Peyer's patch (tissue), 4 donors: ENCODE results near the gene PKD1. TPM values are rescaled to one million over a fixed set of nuclear protein-coding genes. Genes with fewer than 3 reads are reported as not detected.

Experiments used
- DNase-seq, 3 donors: peaks; one replicate each; pipeline ENCODE4 v3.0.0-alpha.2; 2017 to 2019
- H3K27ac ChIP-seq, 4 donors: fragments of 200-600 bp; sonication (generic); one replicate each; pipeline ENCODE4 v1.5.1; 2016 to 2019
- H3K27me3 ChIP-seq, 2 donors: fragments of 200-600 bp; sonication (generic); one replicate each; pipeline ENCODE4 v1.5.1; 2019
- H3K36me3 ChIP-seq, 3 donors: fragments of 200-600 bp; sonication (generic); one replicate each; pipeline ENCODE4 v1.5.1; 2016 to 2019
- H3K4me1 ChIP-seq, 4 donors: fragments of 200-600 bp; sonication (generic); one replicate each; pipeline ENCODE4 v1.5.1; 2016 to 2019
- H3K4me3 ChIP-seq, 4 donors: fragments of 200-600 bp; sonication (generic); 1 replicate in 3 of 4; 2 replicates in 1 of 4; pipeline ENCODE4 v1.5.1; 2016 to 2019; ENCODE audit warnings: mild to moderate bottlenecking in 1 of 4
- H3K9me3 ChIP-seq, 4 donors: fragments of 200-600 bp; sonication (generic); one replicate each; pipeline ENCODE4 v1.5.1; 2016 to 2019; ENCODE audit warnings: mild to moderate bottlenecking in 1 of 4
- CTCF ChIP-seq, 6 experiments: fragments of 450-650 bp in 4 of 6; fragments of 200-600 bp in 2 of 6; sonication (generic) in 1 of 6; IDR thresholded peaks; one replicate each; pipeline ENCODE4 v1.5.1; 2017 to 2019; ENCODE audit warnings: antibody characterized with exemption in 6 of 6, mild to moderate bottlenecking in 3 of 6, moderate library complexity in 1 of 6
- POLR2A ChIP-seq, 2 donors: fragments of 450-650 bp; IDR thresholded peaks; one replicate each; pipeline ENCODE4 v1.5.1; 2017; ENCODE audit warnings: antibody characterized with exemption in 2 of 2, mild to moderate bottlenecking in 2 of 2, moderate library complexity in 2 of 2
- total RNA-seq, 4 donors: library from RNA; depleted of rRNA; stranded (reverse); fragments of >200 nt; gene quantifications; one replicate each; pipeline ENCODE4 v1.1.0, GENCODE V29; 2016

Gene PKD1
- total RNA-seq, 4 donors from 2014 or later, result 64.6 to 305 (median 188) TPM

GRCh38 chr16:2156849-2157224, 21.1 kb upstream of the PKD1 start:
- H3K4me1 ChIP-seq, result peaks cover 11 to 82% (median 39%) of the 10 kb centered on the region in 4 donors
- H3K27me3 ChIP-seq, result no peaks in the 10 kb centered on the region
- peak overlapping the region; percentile 57 to 93 (median 76) for H3K4me3 ChIP-seq
- peak overlapping the region; percentile 1 to 92 (median 80) for H3K27ac ChIP-seq
- no peak for DNase-seq
- no peaks in the 10 kb centered on the region for H3K9me3 ChIP-seq
- no peak for TF ChIP-seq CTCF (IDR thresholded peaks at IDR 0.05)
- no peak for TF ChIP-seq POLR2A (IDR thresholded peaks at IDR 0.05)
- peaks cover 0 to under 1% (median 0%) of the 10 kb centered on the region in 3 donors for H3K36me3 ChIP-seq

GRCh38 chr16:2155977-2156848, 20.5 kb upstream of the PKD1 start:
- no peaks in the 10 kb centered on the region for H3K27me3 ChIP-seq
- peaks cover 11 to 82% (median 40%) of the 10 kb centered on the region in 4 donors for H3K4me1 ChIP-seq
- peak overlapping the region; percentile 57 to 93 (median 76) for H3K4me3 ChIP-seq
- H3K9me3 ChIP-seq, result no peaks in the 10 kb centered on the region
- TF ChIP-seq CTCF (IDR thresholded peaks at IDR 0.05) (no peak), POLR2A (IDR thresholded peaks at IDR 0.05) (no peak)
- peaks cover 0 to 6% (median 0%) of the 10 kb centered on the region in 3 donors for H3K36me3 ChIP-seq
- peak in 1 of 3 donors; percentile 20 for DNase-seq
- peak overlapping the region; percentile 78 to 92 (median 86) for H3K27ac ChIP-seq

GRCh38 chr16:2155091-2155950, 19.6 kb upstream of the PKD1 start, which contains the start of gene TRAF7:
Gene TRAF7 (plus strand): TSS chr16:2155782. CDS start chr16:2163921, 8,139 bp downstream.
- DNase-seq, result peak; percentile 97 to 99 (median 99)
- H3K36me3 ChIP-seq, result peaks cover 0 to 6% (median 0%) of the 10 kb centered on the region in 3 donors
- peak; percentile 99 for TF ChIP-seq POLR2A (IDR thresholded peaks at IDR 0.05)
- TF ChIP-seq CTCF (IDR thresholded peaks at IDR 0.05), result peak in 2 of 6 experiments; percentile 10 to 22
- H3K27me3 ChIP-seq, result no peaks in the 10 kb centered on the region
- peaks cover 11 to 82% (median 40%) of the 10 kb centered on the region in 4 donors for H3K4me1 ChIP-seq
- H3K9me3 ChIP-seq, result no peaks in the 10 kb centered on the region
- H3K27ac ChIP-seq, result peak within 1 kb of the TSS; percentile 78 to 92 (median 86)
- H3K4me3 ChIP-seq, result peak within 1 kb of the TSS; percentile 57 to 93 (median 82)

- DNase-seq, result peak in 1 of 3 donors; percentile 25
- Histone ChIP-seq H3K4me3 (peak overlapping the region; percentile 56 to 93 (median 68)), H3K27ac (peak overlapping the region; percentile 66 to 90 (median 79)), H3K9me3 (no peaks in the 10 kb centered on the region), H3K27me3 (no peaks in the 10 kb centered on the region), H3K4me1 (peaks cover 11 to 82% (median 39%) of the 10 kb centered on the region in 4 donors), H3K36me3 (peaks cover 0 to 6% (median 0%) of the 10 kb centered on the region in 3 donors)
- TF ChIP-seq CTCF (IDR thresholded peaks at IDR 0.05), result no peak
- no peak for TF ChIP-seq POLR2A (IDR thresholded peaks at IDR 0.05)
Measured at GRCh38 chr16:2154533-2155090, 18.9 kb upstream of the PKD1 start.
